ENCODE data around the gene SOS1.

- TF ChIP-seq POLR2A (IDR thresholded peaks at IDR 0.05), result no peak
- no peak for TF ChIP-seq CTCF (IDR thresholded peaks at IDR 0.05 in 4 of 5, conservative IDR thresholded peaks at IDR 0.05 in 1 of 5)
Measured at GRCh38 chr2:39062320-39062719, 58.5 kb downstream of the SOS1 start.

All from gastrocnemius medialis (tissue), 4 donors.